Kidney (tissue), 14 donors: ENCODE results near the gene ANKZF1. TPM values are rescaled to one million over a fixed set of nuclear protein-coding genes. Genes with fewer than 3 reads are reported as not detected.

Experiments used
- DNase-seq, 5 donors: peaks; one replicate each; pipeline ENCODE4 v3.0.0-alpha.2; 2013 to 2020
- FAIRE-seq: peaks from 2 replicates; lab custom pipeline; 2012; peaks lifted over from hg19 to GRCh38; lab: Jason Lieb, UNC
- H3K27ac ChIP-seq, 2 donors: one replicate each; pipeline ENCODE4 v1.7.0; 2013; ENCODE audit warnings: low read depth in 2 of 2, low read length in 2 of 2, inconsistent platforms in 1 of 2
- H3K27me3 ChIP-seq: one replicate; pipeline ENCODE4 v1.7.1; 2013; ENCODE audit warnings: low read length, inconsistent platforms; ENCODE audit not compliant: control insufficient read depth, insufficient read depth
- H3K36me3 ChIP-seq, 3 donors: one replicate each; pipeline versions ENCODE4 v1.7.0 to v1.7.1; 2013; ENCODE audit warnings: low read length in 3 of 3, control low read depth in 1 of 3, inconsistent platforms in 1 of 3; ENCODE audit not compliant: insufficient read depth in 3 of 3, control insufficient read depth in 2 of 3
- H3K4me1 ChIP-seq, 3 donors: one replicate each; pipeline versions ENCODE4 v1.7.0 to v1.7.1; 2013; ENCODE audit warnings: low read length in 3 of 3, inconsistent platforms in 1 of 3, low read depth in 1 of 3; ENCODE audit not compliant: control insufficient read depth in 2 of 3, insufficient read depth in 2 of 3
- H3K4me3 ChIP-seq, 3 donors: one replicate each; pipeline versions ENCODE4 v1.7.0 to v1.8.1; 2013; ENCODE audit warnings: low read length in 3 of 3, control low read depth in 1 of 3, inconsistent platforms in 1 of 3
- H3K9ac ChIP-seq, 3 donors: one replicate each; pipeline versions ENCODE4 v1.7.0 to v1.7.1; 2013; ENCODE audit warnings: low read length in 3 of 3, control low read depth in 1 of 3, inconsistent platforms in 1 of 3
- H3K9me3 ChIP-seq, 3 donors: one replicate each; pipeline versions ENCODE4 v1.7.0 to v1.7.1; 2013; ENCODE audit warnings: low read length in 3 of 3, control low read depth in 1 of 3, inconsistent platforms in 1 of 3; ENCODE audit not compliant: control insufficient read depth in 2 of 3, insufficient read depth in 1 of 3
- intact Hi-C: fragments of 100-400 bp; cut with DNase I; formaldehyde crosslinking; loops from one replicate; pipeline ENCODE4 v1.11.1; 2022
- polyA plus RNA-seq: library from polyadenylated mRNA; stranded (reverse); fragments of 350-450 nt; fragmentation: Illumina TruSeq; extraction: RNeasy Lipid Tissue Mini Kit (QIAGEN cat#74804); gene quantifications from one replicate; pipeline ENCODE4 v1.2.3, GENCODE V29; 2014; ENCODE audit warnings: low read depth, low replicate concordance; ENCODE audit not compliant: insufficient read depth
- total RNA-seq: library from RNA; stranded (reverse); fragmentation: NEBNext Ultra II Directional; extraction: Animal tissue kit (Norgen Biotek cat#: 25700); gene quantifications from one replicate; pipeline ENCODE4 v1.2.1, GENCODE V29; 2021
- TF ChIP-seq, protein P1 (sequence below): IDR thresholded peaks from 3 replicates; pipeline ENCODE4 v1.5.1; 2012; ENCODE audit warnings: mild to moderate bottlenecking, moderate library complexity, borderline replicate concordance; ENCODE audit not compliant: insufficient read depth; ENCODE audit errors: extremely low read depth
- donor health status: control.
- donor health status: control.
- donor health status: control.
- donor health status: control.
- donor health status: control.
- donor health status: DM: yes; HTN: yes; CAD: no.
- donor health status: Normal renal cell carcinoma (clear cell type).

The ANKZF1 gene
- total and polyA plus RNA-seq, 2 donors from 2014 or later: 26.6 to 48.9 TPM

DNA sequence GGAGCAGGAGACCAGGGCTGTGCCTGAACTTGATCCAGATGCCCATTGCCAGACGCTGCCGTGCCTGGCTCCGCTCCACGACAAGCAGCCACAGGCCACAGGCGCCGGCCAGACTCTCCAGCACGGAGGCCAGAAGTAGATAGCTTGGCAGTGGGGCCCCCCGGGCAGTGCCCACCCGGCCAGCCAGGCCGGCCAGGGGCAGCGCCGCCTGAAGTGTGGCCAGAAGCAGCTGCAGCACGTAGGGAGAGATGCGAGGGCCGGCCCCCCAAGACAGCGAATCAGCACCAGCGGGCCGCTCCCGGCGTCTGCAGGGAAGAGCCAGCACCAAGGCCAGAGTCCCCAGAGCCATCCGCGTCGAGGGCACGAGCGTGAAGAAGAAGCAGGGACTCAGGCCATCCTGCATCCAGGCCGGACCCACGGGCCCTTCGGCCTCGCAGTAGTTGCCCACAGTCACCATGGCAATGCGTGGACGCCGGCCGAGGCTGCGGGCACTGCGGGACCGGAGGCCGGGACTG, 11.3 kb upstream of the ANKZF1 start:
- DNase-seq (peak; percentile 74 to 92 (median 84)), FAIRE-seq (no peak)
- Histone ChIP-seq H3K27me3 (no peaks in the 10 kb centered on the region), H3K4me3 (peak overlapping the region; percentile 50 to 64 (median 55)), H3K4me1 (peaks cover 0 to 16% (median 6%) of the 10 kb centered on the region in 3 donors), H3K27ac (peak overlapping the region; percentile 85 to 88), H3K36me3 (peaks cover 2 to 51% (median 22%) of the 10 kb centered on the region in 3 donors), H3K9me3 (no peaks in the 10 kb centered on the region), H3K9ac (peak overlapping the region in 2 of 3 donors; percentile 22 to 71)
- TF ChIP-seq, protein P1, sequence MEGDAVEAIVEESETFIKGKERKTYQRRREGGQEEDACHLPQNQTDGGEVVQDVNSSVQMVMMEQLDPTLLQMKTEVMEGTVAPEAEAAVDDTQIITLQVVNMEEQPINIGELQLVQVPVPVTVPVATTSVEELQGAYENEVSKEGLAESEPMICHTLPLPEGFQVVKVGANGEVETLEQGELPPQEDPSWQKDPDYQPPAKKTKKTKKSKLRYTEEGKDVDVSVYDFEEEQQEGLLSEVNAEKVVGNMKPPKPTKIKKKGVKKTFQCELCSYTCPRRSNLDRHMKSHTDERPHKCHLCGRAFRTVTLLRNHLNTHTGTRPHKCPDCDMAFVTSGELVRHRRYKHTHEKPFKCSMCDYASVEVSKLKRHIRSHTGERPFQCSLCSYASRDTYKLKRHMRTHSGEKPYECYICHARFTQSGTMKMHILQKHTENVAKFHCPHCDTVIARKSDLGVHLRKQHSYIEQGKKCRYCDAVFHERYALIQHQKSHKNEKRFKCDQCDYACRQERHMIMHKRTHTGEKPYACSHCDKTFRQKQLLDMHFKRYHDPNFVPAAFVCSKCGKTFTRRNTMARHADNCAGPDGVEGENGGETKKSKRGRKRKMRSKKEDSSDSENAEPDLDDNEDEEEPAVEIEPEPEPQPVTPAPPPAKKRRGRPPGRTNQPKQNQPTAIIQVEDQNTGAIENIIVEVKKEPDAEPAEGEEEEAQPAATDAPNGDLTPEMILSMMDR: no peak
- intact Hi-C loops: no loop called here

DNA sequence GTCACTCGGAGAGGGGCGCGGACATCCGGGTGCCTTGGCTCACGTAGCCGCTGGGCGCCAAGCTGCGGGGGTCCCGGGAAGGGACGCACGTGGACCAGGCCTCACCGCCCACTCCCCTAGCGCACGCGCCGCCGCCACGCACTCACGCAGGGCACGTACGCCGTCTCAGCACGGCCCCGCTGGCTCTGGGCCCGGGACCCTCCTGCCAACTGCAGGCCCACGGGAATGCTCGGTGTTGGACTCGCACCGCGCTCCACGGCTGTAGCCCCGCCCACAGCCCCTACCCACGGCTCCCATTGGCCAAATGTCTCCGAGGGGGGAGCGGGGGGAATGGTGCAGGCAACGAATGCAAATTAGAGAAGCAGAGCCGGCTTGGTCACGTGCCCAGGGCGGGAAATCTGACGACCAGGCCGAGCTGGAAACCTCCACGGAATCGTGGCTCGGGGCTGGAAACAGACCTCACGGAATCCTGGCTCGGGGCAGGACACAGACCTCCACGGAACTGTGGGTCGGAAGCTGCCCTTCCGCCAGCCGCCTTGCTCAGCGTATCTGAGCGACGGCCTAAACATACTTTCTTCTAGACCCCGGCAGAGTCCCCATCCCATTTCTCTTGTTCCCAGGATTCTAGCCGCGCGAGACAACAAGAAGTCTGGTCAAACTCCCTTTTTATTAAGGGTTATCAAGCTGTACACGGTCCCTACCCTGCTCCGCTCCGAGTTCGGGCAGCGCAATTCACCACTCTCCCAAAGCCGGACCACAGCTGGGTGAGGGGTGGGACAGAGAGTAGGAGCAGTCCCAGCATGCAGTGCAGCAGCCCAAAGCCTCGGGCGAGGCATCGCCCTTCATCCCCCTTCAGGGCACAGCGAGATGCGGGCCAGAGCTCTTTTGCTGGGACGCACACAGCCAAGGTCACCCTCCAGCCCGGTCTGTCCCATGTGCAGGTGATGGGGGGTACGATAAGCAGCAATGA, 10.6 kb upstream of the ANKZF1 start, which contains the start of gene ABCB6:
ABCB6 (minus strand) TSS at position 227 of the 970 bp plus-strand sequence. CDS start 285 bp downstream, outside the sequence.
- DNase-seq (peak; percentile 96 to 99 (median 97)), FAIRE-seq (peak; percentile 66)
- no peaks in the 10 kb centered on the region for H3K9me3 ChIP-seq
- peaks cover 0 to 16% (median 6%) of the 10 kb centered on the region in 3 donors for H3K4me1 ChIP-seq
- H3K27me3 ChIP-seq: no peaks in the 10 kb centered on the region
- H3K4me3 ChIP-seq: peak within 1 kb of the TSS; percentile 50 to 64 (median 55)
- TF ChIP-seq, protein P1: peak; percentile 2
- peaks cover 6 to 52% (median 27%) of the 10 kb centered on the region in 3 donors for H3K36me3 ChIP-seq
- H3K9ac ChIP-seq: peak within 1 kb of the TSS; percentile 22 to 71 (median 43)
- intact Hi-C loops: no loop called here
- peak within 1 kb of the TSS; percentile 85 to 88 for H3K27ac ChIP-seq

DNA sequence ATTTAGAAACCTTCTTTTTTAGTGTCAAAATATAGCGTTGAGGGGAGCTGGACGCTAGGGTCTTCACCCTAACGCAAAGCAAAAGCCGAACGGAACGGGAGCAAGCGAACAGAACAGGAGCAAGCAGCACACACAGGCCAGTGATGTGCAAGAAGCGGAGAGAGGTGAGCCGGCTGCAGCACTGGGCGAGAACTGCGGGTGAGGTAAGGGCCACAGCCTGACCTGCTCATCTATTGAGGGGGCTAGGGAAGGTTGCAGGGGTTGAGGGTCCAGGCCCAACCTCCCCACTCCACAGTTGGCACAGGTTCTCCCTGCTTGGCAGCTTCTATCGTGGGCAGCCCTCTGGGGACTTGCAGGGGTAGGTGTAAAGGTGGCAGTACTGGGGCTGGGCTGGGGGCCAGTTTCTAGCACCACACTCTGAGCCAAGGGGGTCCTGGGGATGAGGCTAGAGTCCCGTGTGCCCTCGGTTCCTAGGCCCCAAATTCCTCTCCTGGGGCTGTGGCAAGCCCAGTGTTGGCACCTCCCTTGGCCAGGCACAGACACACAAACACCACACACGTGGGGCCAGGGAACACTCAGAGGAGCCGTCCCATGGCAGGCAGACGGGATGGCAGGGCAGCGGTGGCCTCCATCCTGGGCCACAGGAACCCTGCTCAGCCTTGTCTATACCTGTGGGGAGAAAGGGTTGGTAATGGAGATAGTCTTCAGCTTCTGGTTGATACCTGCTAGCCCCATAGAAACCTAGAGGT, 9.6 kb upstream of the ANKZF1 start:
- intact Hi-C loops: no loop called here
- no peak overlapping the region for H3K4me3 ChIP-seq
- no peaks in the 10 kb centered on the region for H3K27me3 ChIP-seq
- peak overlapping the region in 1 of 3 donors; percentile 71 for H3K9ac ChIP-seq
- H3K9me3 ChIP-seq: no peaks in the 10 kb centered on the region
- no peak overlapping the region for H3K27ac ChIP-seq
- peaks cover 6 to 55% (median 33%) of the 10 kb centered on the region in 3 donors for H3K36me3 ChIP-seq
- DNase-seq (peak in 1 of 5 donors; percentile 72), FAIRE-seq (no peak)
- H3K4me1 ChIP-seq: peaks cover 0 to 16% (median 6%) of the 10 kb centered on the region in 3 donors
- TF ChIP-seq, protein P1: no peak
